ENCODE results near the gene CST6.
"Not testable (repeated sequence)": the region's sequence is repeated elsewhere in the genome, so short reads cannot be mapped to it uniquely, and the experiment has no call there.

The CST6 gene

GRCh38 chr11:66015936-66016792 is 4.4 kb downstream of the CST6 start:
- DNase-seq = no peak

GRCh38 chr11:66016793-66017177 is 5.0 kb downstream of the CST6 start:
- no peak for DNase-seq

- no peak for DNase-seq
Measured at GRCh38 chr11:66017321-66017720, 5.5 kb downstream of the CST6 start.

GRCh38 chr11:66020212-66020611 is 8.4 kb downstream of the CST6 start:
- DNase-seq = no peak

- peak; percentile 52 for DNase-seq
Measured at GRCh38 chr11:66020618-66021357, 9.0 kb downstream of the CST6 start.

- peak; percentile 56 for DNase-seq
Measured at GRCh38 chr11:66022401-66023185, 10.8 kb downstream of the CST6 start.

DNA sequence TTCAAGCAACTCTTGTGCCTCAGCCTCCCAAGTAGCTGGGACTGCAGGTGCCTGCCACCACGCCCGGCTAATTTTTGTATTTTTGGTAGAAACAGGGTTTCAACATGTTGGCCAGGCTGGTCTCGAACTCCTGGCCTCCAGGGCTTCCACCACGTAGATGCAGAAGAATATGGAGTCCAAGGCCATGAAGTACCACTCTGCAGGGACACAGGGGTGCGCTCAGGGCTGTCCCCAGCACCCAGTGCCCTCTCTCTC is 11.3 kb downstream of the CST6 start:
- DNase-seq = not testable (repeated sequence)

GRCh38 chr11:66026017-66026529 is 14.3 kb downstream of the CST6 start, which contains the start of gene CATSPER1:
CATSPER1 (minus strand) TSS chr11:66026479; CDS start chr11:66026379, 100 bp downstream.
- DNase-seq = no peak

- no peak for DNase-seq
Measured at GRCh38 chr11:66032957-66033735, 21.3 kb downstream of the CST6 start.

DNA sequence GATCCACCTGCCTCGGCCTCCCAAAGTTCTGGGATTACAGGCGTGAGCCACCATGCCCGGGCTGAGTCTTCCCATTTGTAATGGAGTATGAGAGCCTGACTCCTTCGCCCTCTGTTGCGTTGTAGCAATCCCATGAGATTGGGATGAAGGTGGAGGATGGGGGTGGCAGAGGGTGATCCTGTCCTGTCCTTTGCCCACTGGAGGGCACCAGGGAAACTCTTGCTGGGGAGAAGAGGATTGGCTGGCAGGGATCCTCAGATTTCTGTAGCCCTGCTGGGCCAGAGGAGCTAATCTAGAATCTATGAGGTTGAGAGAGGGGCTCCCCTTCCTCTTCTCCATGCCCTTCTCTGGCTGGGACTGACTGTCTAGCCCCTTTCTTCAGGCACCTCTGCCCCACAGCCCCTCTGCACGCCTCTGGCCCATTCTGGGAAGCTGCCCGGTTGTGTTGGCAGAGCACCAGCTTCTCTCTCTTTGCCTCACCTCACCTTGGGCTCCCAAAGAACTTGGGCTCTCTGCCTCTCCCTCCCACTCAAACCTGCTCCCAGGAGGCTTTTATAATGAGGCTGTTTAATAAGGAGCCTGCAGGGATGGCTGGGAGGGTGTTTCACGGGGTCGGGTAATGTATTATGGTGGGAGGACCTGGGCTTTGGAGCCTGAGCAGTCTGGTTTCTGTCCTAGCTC is 24.0 kb downstream of the CST6 start:
- no peak for DNase-seq

GRCh38 chr11:66036334-66036710 is 24.5 kb downstream of the CST6 start:
- no peak for DNase-seq

DNA sequence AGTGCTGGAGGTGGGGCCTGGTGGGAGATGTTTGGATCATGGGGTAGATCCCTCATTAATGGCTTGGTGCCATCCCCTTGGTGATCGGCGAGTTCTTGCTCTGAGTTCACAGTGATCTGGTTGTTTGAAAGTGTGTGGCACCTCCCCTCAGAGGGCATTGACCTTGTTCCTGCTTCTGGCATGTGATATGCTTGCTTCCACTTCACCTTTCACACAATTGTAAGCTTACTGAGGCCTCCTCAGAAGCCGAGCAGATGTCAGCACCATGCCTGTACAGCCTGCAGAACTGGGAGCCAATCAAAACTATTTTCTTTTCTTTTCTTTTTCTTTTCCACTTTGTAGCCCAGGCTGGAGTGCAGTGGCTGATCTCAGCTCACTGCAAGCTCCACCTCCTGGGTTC is 25.5 kb downstream of the CST6 start:
- no peak for DNase-seq

DNA sequence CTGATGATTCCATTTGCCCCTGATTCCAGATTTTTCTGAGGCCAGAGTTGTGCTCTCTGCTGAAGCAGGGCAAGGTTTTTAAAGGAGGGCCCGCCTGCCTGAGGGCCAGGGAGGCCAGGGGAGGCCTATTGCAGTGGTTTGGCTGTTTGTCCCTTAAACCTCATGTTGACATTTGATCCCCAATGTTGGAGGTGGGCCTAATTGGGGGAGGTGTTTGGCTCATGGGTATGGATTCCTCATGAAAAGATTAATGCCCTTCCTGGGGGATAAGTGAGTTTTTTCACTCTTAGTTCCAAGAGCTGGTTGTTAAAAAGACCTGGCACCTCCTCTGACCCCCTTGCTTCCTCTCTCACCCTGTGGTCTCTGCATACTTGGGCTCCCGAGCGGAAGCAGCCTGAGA is 28.0 kb downstream of the CST6 start:
- no peak for DNase-seq

DNA sequence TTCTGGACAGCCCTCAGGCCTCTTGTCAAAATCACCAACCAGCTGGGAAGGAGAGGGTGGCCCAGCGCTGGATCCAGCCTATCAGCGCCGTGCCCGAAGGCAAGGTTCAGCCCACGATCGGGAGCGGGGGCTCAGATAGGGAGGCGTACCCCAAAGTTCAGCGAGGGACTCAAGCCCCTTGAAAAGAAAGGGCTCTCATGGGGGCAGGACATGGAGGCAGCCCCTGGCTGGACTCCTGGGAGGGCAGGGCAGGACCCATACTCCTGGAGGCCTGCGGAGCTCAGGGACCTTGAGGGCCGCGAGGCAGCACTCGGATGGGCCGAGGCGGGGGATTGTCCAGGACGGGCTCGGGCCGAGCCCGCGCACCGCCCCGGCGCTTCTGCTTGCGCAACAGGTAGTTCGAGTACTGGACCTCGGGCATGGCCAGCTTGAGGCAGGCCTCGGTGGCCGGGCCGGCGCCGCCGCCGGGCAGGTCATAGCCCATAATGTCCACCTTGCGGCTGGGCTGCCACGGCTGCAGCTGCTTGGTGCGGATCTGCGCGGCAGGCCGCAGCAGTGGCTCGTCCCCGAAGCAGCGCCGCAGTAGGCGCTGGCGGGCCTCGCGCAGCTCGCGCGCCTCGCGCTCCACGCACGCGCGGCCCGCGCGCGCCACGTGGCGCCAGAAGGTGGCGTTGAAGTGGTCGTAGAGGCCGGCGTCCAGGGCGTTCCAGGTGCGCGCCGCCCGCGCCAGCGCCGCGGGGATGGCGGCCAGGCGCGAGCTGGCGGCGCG is 30.6 kb downstream of the CST6 start:
- no peak for DNase-seq

DNA sequence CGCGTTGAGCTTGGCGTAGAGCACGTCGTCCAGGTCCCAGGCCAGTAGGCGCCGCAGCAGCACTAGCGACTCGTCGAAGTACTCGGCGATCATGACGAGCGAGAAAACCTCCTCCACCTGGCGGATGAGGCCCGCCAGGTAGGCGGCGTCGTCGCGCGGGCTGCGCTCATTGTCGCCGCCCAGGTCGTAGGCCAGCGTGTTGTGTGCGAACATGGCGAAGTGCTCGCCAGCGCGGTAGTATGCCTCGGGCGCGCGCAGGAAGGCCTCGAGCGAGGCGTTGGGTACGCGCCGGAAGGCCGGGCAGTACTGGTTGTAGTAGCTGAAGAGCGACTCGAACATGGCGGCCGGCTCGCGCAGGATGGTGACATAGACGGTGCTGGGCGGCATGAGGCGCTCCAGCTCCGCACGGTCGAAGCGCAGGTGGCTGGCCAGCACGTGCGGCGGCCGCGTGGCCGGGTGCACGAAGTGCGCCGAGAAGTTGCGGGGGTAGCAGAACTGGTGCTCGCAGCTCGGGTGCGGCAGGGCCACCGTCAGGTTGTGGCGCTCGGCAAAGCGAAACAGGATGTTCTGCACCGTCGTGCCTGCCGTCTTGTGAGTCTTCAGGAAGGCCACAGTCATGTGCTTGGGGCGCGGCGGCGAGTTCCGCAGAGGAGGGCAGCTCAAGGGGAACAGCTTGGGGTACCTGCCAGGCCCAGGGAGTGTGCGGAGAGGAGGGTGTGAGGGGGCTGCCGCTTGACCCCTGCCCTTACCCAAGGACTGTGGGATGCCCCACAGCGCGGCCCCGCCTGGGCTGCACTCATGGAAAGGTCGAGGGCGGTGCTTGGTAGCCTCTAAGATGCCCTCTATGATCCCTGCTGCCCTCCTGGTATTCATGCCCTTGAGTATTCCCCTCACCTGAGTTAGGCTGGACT is 31.4 kb downstream of the CST6 start:
- no peak for DNase-seq

DNA sequence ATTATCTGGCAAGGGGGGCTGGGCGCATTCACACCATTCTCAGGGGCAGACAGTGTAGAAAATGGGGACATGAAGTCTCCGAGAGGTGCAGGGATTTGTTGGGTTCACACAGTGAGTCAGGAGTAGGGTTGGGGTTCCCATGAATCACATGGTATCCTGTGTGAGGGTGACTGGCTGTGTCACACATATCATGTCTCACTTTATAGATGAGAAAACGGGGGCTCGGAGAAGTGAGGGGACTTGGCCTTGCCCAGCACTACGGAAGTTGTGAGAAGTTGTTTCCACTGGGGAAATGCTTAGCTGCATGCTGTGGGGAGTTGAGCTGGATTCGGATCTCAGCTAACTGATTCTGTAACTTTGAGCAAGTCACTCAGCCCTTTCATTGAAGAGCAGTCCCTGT is 32.9 kb downstream of the CST6 start:
- no peak for DNase-seq

GRCh38 chr11:66045177-66045639 is 33.4 kb downstream of the CST6 start:
- DNase-seq = peak; percentile 66

DNA sequence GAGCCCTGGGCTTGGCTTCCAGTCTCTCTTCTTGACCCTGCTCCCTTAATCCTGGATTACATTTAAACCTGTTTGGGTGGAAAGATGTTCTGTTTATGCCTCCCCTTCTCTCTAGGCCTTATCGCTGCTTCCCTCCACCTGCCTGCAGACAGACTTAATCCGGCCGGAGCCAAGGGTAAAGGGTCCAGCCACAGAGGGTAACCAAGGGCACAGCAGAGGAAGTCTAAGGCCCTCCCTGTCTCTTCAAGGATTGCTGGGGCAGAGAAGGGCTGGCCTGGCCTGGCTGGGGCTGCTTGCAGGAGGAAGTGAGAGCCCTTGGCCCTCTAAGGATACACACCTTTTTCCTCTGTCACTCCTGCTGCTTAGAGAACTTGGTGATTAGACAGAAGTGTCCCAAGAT is 35.1 kb downstream of the CST6 start:
- DNase-seq = no peak

DNA sequence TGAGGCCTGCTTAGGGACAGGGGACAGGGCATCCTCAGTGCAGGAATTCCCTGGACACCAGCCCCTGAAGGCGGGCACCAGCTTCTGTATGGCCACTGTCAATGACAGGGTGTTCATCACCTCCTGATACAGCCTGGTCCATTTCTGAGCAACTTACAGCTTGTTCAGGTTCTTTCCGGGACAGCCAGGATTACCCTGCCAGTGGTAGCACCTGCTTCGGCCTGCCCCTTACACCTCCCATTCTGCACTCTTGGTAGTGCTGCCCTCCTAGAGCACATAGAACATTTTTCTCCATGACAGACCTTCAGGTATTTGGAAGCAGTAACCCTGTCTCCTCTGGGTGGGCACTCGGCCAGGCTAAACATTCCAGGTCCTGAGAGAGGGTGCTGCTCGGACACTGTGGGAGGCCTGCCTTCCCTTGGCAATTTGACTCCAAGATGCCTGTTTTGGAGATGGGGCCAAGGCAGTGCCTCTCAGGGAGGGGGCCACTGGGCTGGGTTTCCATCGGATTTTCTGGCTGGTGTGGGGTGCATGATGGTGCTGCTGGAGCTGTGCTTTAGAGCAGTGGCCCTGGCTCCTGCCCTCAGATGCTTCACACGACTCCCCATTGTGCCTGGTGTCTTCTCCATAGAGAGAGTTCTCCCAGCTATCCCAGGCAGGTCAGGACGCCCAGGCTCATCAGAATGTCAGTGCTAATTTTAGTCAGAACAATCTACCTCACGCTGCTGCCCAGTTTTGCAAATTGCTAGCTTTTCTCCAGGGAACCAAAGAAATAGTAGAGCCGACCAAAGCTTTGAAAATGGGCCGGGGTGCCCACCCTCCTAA is 35.9 kb downstream of the CST6 start:
- no peak for DNase-seq

Data from GDM1 (cell line).